ENCODE measurements around the gene INSYN2A.

INSYN2A gene

GRCh38 chr10:127216786-127217185, 20.4 kb upstream of the INSYN2A start:
- no peak for TF ChIP-seq CTCF (IDR thresholded peaks at IDR 0.05; ENCODE audit: borderline replicate concordance, control extremely low read depth, extremely low read depth, insufficient read depth, missing control alignments)
- no peak for DNase-seq (ENCODE audit: low spot score)
- in situ Hi-C loops (cut with MboI; ENCODE audit: low sequenced_read_pairs, unreplicated experiment) = no loop called here

GRCh38 chr10:127216274-127216673, 19.9 kb upstream of the INSYN2A start:
- in situ Hi-C loops (cut with MboI; ENCODE audit: low sequenced_read_pairs, unreplicated experiment) = no loop called here

GRCh38 chr10:127215866-127216265, 19.5 kb upstream of the INSYN2A start:
- no peak for TF ChIP-seq CTCF (IDR thresholded peaks at IDR 0.05; ENCODE audit: borderline replicate concordance, control extremely low read depth, extremely low read depth, insufficient read depth, missing control alignments)
- no peak for DNase-seq (ENCODE audit: low spot score)
- in situ Hi-C loops (cut with MboI; ENCODE audit: low sequenced_read_pairs, unreplicated experiment) = no loop called here

More at GRCh38 chr10:127216274-127216673, 19.9 kb upstream of the INSYN2A start:
- DNase-seq (ENCODE audit: low spot score) = no peak
- TF ChIP-seq CTCF (IDR thresholded peaks at IDR 0.05; ENCODE audit: borderline replicate concordance, control extremely low read depth, extremely low read depth, insufficient read depth, missing control alignments) = no peak

GRCh38 chr10:127210936-127211466, 14.6 kb upstream of the INSYN2A start:
- in situ Hi-C loops (cut with MboI; ENCODE audit: low sequenced_read_pairs, unreplicated experiment) = no loop called here
- DNase-seq (ENCODE audit: low spot score) = no peak
- no peak for TF ChIP-seq CTCF (IDR thresholded peaks at IDR 0.05; ENCODE audit: borderline replicate concordance, control extremely low read depth, extremely low read depth, insufficient read depth, missing control alignments)

GRCh38 chr10:127207081-127207480, 10.7 kb upstream of the INSYN2A start:
- in situ Hi-C loops (cut with MboI; ENCODE audit: low sequenced_read_pairs, unreplicated experiment) = no loop called here
- no peak for TF ChIP-seq CTCF (IDR thresholded peaks at IDR 0.05; ENCODE audit: borderline replicate concordance, control extremely low read depth, extremely low read depth, insufficient read depth, missing control alignments)
- no peak for DNase-seq (ENCODE audit: low spot score)

- no peak for TF ChIP-seq CTCF (IDR thresholded peaks at IDR 0.05; ENCODE audit: borderline replicate concordance, control extremely low read depth, extremely low read depth, insufficient read depth, missing control alignments)
- in situ Hi-C loops (cut with MboI; ENCODE audit: low sequenced_read_pairs, unreplicated experiment) = no loop called here
- no peak for DNase-seq (ENCODE audit: low spot score)
Measured at GRCh38 chr10:127203067-127203466, 6.7 kb upstream of the INSYN2A start.
